Adipose tissue (tissue), 3 donors: ENCODE results near the gene ANKRD40. TPM values are rescaled to one million over a fixed set of nuclear protein-coding genes. Genes with fewer than 3 reads are reported as not detected.
"Not testable (repeated sequence)": the region's sequence is repeated elsewhere in the genome, so short reads cannot be mapped to it uniquely, and the experiment has no call there.

Experiments
- H3K27ac ChIP-seq: one replicate; pipeline ENCODE4 v1.5.1; 2013; ENCODE audit warnings: low read depth, low read length
- WGBS, 3 donors: extraction: QIAGEN DNeasy Blood & Tissue Kit; methylation state at CpG; one replicate each; pipeline ENCODE4 v1.1.7; 2013; 5-methylcytosine and 5-hydroxymethylcytosine counted together
- polyA plus RNA-seq, 3 donors: library from polyadenylated mRNA; stranded (reverse); fragments of 200-250 nt; gene quantifications; one replicate each; pipeline ENCODE4 v1.2.3, GENCODE V29; 2013
- donor health status: healthy with polysubstance abuse.
- donor health status: Bipolar disorder and iron deficiency.
- donor health status: healthy.

ANKRD40 gene
- polyA plus RNA-seq, result 10 to 100 TPM in 2 of 3 donors, 1 to 10 TPM in 1; 8.2 to 37.9 (median 35.7) TPM

DNA sequence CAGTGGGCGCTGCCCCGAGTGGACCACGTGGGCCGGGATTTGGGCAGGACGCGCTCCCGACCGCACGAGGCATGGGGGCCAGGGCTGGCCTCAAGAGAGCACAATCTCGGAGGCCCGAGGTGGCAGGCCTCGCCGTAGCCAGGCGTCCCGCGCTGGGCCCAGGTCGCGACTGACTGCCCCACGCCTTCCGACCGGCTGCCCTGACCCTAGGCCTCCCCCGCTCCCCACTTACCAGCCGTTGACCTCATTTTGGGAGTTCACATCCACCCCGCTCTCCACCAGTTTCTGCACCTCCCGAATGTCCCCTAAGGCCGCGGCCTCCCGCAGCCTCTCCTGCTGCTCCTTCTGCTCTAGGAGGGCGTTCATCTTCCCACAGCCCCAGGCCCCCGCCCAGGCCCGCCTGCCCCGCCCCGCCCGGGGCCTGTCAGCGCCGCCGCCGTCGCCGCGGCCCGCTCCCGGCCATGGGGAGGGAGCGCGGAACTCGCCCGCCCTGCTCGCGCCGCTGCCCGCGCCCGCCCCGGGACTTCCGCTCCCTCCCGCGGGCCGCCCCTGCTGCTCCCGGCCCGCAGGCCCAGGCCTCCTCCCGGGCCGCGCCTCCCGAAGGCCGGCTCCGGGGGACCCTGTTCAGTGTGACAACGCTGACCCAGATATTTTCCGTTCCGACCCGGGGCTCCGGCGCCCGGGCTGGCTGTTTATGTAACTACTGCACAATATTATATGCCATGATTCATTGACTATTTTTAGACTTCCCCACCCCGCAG lies at the start of gene ANKRD40:
TSS of gene ANKRD40 (minus strand) at position 626 of the 761 bp plus-strand sequence. CDS start at position 366, 260 bp downstream.
- WGBS, 3 donors, result 0 to 1% (median 0%) methylated on average over 61 to 71 of the region's 74 CpGs
- H3K27ac ChIP-seq, result peak within 1 kb of the TSS; percentile 56

DNA sequence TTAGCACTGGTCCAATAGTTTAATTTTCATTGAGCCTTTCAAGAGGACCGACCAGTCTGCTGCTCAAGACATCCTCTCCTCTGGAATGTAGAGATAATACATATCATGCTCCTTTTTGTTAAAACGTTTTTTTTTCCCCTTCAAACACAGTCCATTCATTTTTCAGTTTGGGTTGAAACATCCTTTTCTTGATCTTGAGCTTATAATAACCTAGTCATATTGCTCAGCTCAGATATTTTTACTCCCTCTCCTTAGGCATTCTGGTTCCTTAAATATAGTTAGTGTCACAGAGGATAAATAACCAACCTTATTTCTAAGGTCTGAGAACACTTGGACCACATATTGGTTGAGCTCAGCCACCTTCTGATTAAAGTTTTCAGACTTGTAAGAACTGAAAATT lies 46.8 kb upstream of the ANKRD40 start:
- 54 to 68% (median 66%) methylated on average over 2 of the region's 2 CpGs for WGBS, 3 donors
- H3K27ac ChIP-seq, result no peak overlapping the region

DNA sequence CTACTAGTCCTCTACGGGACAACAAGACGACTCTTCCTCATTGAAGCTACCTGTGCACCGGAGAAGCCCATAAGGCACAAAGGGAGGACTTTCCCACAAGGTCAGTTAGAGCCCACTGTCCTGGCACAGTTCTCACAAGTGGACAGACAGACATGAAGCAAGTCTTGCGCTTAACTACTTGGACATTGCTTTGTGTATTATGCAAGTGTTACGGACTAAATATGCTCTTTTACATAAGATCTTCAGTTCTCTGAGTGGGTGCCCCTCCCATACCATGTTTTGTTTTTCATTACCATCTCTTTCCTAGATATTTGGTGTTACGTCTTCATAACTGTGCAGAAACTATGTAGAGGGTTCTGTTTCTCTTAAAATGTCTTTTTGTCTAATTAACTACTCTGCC lies 41.5 kb upstream of the ANKRD40 start:
- no peak overlapping the region for H3K27ac ChIP-seq
- 60 to 85% (median 78%) methylated on average over 6 of the region's 6 CpGs for WGBS, 3 donors

DNA sequence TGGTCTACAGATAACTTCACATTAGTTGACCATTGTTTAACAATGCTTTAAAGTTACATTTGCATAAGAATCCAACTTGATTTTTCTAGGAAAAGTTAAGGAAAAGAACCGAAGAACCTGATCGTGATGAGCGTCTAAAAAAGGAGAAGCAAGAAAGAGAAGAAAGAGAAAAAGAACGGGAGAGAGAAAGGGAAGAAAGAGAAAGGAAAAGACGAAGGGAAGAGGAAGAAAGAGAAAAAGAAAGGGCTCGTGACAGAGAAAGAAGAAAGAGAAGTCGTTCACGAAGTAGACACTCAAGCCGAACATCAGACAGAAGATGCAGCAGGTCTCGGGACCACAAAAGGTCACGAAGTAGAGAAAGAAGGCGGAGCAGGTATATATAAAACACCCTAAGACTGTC lies 37.9 kb upstream of the ANKRD40 start:
- 85 to 87% (median 86%) methylated on average over 12 of the region's 12 CpGs for WGBS, 3 donors
- no peak overlapping the region for H3K27ac ChIP-seq

DNA sequence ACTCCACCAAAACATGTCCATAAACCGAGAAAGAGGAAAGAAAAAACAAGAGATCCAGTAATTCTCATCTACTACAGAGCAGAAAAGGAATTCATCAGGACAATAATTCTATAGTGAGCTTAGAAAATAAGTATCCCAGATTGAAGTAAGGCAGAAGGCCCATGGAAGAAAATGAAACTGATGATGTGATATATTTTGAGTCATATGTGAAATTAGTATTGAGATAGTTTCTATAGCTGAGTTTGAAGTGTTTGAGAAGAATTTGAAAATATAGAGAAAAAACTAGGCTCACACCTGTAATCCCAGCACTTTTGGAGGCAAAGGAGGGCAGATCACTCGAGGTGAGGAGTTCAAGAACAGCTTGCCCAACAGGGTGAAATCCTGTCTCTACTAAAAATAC lies 31.4 kb upstream of the ANKRD40 start:
- no peak overlapping the region for H3K27ac ChIP-seq
- 41 to 63% (median 42%) methylated on average over 2 of the region's 2 CpGs for WGBS, 3 donors

GRCh38 chr17:50737118-50737698 lies 29.5 kb upstream of the ANKRD40 start:
- H3K27ac ChIP-seq, result no peak overlapping the region
- WGBS, 3 donors, result 85 to 92% (median 91%) methylated on average over 2 of the region's 2 CpGs

DNA sequence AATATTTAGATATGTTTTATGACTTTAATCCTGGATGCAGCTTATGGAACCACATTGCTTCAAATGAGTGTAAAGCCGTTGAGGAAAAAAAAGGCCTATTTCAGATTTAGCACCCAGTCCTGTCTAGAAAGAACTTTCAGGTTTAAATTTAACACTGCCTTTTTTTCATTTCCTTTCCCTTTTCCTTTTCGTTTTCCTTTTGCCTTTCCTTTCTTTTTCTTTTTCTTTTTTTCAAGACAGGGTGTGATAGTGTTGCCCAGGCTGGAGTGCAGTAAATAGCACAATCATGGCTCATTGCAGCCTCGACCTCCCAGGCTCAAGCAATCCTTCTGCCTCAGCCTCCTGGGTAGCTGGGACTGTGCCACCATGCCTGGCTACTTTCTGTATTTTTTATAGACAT lies 27.6 kb upstream of the ANKRD40 start:
- H3K27ac ChIP-seq, result no peak overlapping the region
- WGBS, 3 donors, result 79 to 85% (median 79%) methylated on average over 3 of the region's 3 CpGs

- 66 to 79% (median 68%) methylated on average over 7 of the region's 7 CpGs for WGBS, 3 donors
- H3K27ac ChIP-seq, result no peak overlapping the region
Observed at GRCh38 chr17:50731575-50732460, 24.1 kb upstream of the ANKRD40 start.

DNA sequence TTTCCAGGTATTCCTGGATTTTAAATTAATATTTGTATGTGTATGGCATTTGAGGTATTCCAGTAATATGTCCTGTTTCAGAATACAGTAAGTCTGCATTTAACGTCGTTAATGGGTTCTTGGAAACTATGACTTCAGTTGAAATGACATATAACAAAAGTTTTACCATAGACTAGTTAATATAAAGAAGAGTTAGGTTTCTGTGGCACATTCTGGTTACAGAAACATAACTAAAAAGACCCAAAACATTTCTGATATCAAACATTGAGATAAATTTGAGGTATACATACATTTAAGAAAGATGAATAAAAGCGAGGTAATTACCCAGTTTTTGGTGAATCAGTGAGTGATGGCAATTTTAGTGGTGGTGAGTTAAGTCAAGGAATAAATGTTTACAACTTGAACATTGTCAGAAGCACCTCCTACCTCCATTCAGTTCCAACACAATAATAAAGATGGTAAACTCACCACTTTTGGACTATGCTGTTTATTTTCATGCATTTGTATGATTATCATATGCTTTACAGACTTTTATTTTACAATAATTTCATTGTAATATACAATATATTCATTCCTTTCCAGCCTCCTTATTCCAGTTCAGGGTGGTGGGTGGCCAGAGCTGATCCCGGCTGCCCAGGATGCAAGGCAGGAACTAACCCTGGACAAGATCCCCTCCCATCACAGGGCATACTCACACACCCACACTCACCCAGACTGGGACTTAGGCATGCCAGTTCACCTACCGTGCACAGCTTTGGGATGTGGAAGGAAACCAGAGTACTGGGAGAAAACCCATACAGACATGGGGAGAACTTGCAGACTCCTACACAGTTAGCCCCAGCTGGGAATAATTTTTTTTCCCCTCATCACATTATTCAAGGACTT lies 21.4 kb upstream of the ANKRD40 start:
- H3K27ac ChIP-seq, result no peak overlapping the region
- WGBS, 3 donors, result 53 to 71% (median 69%) methylated on average over 5 of the region's 5 CpGs

DNA sequence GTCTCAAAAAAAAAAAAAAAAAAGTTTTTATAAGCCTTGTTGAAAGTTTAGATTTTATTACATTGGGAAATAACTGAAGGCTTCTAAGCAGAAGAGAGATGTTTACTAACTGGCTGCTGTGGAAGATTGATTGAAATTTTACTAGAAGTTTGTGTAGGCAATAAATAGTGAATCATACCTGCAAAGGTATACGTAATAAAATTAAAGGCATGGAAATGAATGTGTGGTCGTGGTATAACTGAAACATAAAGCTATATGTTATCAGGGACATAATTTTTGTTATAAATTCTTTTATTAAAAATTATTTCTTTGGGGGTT lies 20.4 kb upstream of the ANKRD40 start:
- H3K27ac ChIP-seq, result no peak overlapping the region
- WGBS, 3 donors, result 52 to 91% (median 86%) methylated on average over 2 of the region's 2 CpGs

DNA sequence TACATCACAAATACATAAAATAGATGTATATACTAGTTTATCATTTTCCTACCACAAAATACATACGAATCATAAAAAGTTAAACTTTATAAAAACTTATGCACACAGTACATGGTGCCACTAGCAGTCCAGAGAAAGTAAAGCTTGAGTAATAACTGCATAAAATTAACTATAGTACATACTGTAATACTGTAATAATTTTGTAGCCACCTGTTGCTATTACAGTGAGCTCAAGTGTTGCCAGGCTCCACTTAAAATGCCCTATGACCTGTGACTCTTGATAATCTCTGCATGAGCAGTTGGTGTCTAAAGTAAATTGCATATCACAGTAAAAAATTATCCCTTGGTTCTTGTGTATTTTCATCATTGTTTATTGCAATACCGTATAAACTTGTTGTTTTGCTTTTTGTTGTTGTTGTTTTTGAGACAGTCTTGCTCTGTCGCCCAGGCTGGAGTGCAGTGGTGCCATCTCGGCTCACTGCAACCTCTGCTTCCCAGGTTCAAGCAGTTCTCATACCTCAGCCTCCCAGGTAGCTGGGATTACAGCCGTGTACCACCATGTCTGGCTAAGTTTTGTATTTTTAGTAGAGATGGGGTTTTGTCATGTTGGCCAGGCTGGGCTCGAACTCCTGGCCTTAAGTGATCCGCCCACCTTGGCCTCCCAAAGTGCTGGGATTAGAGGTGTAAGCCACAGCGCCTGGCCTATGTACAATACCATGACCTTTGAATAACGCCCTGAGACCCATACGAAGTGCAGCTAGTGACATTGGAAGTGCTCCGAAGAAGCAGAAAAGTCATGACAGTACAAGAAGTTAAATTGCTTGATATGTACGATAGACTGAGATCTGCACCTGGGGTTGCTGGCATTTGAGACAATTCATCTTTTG lies 18.3 kb upstream of the ANKRD40 start:
- H3K27ac ChIP-seq, result no peak overlapping the region
- WGBS, 3 donors, result 59 to 86% (median 86%) methylated on average over 12 of the region's 12 CpGs

DNA sequence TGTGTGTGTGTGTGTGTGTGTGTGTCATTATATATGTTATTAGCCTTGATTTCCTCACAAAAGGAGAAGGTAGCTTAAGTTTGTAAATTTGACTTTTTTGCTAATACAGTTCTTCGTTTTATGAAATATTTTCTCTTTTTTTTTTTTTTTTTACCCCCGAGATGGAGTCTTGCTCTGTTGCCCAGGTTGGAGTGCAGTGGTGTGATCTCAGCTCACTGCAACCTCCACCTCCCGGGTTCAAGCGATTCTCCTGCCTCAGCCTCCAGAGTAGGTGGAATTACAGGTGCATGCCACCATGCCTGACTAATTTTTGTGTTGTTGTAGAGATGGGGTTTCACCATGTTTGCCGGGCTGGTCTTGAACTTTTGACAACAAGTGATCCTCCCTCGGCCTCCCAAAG lies 16.9 kb upstream of the ANKRD40 start:
- not testable (repeated sequence) for H3K27ac ChIP-seq
- 92 to 99% (median 92%) methylated on average over 6 of the region's 6 CpGs for WGBS, 3 donors

DNA sequence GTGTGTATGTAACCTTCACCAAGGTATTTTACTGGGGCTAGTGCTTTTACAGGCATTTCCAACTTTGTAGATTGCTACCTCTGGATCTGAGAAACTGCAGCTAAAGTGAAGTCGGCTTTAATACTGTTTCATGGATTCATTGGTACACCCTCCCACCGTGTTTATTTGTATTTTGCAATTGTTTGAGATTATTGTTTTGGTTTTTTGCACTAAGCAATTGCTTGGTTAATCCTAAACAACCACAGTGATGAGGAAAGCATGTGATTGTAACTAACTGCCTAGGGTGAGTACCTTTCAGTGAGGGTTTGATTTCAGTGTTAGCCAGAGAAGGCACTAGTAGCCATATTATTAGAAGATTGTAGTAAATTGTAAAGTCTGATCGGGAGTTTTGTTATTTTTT lies 15.0 kb upstream of the ANKRD40 start:
- no peak overlapping the region for H3K27ac ChIP-seq
- WGBS, 3 donors, result 23 to 42% (median 37%) methylated on average over 3 of the region's 3 CpGs

DNA sequence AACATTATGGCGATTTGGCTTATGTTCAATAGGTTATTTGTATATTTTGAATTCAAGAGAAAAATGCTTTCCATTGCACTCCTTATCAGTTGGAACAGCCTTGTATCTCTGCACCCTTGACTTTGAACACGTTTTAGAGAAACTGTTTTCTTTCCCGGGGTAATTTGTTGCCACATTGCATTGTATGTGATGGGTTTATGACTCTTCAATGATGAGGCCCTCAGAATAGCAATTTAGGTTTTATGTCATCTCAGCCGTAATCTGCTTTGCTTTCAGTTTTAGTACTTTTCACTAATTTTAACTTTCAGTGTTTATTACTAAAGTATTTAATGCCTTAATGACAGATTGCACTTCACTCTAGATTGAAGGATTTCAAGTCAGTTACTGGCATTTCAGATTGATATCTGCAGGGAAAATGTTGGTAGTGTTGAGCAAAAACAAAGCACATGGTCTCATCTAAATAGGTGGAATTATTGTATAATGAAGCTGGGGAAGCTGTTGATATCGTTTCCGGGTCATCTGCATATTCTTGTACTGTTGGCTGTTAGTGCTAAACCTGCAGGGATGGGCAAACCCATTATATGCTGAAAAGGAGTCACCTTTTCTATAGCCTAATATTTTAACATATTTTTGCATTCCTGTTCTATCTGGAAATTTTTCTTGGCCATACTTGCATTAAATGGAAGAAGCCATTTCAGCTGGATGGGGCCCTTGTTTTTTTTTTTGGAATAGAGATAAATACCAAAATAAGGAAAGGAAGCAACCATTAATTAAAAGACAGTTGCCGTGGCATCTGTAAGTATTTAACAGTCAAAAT lies 13.7 kb upstream of the ANKRD40 start:
- WGBS, 3 donors, result 2 to 9% (median 6%) methylated on average over 7 of the region's 7 CpGs
- H3K27ac ChIP-seq, result no peak overlapping the region

DNA sequence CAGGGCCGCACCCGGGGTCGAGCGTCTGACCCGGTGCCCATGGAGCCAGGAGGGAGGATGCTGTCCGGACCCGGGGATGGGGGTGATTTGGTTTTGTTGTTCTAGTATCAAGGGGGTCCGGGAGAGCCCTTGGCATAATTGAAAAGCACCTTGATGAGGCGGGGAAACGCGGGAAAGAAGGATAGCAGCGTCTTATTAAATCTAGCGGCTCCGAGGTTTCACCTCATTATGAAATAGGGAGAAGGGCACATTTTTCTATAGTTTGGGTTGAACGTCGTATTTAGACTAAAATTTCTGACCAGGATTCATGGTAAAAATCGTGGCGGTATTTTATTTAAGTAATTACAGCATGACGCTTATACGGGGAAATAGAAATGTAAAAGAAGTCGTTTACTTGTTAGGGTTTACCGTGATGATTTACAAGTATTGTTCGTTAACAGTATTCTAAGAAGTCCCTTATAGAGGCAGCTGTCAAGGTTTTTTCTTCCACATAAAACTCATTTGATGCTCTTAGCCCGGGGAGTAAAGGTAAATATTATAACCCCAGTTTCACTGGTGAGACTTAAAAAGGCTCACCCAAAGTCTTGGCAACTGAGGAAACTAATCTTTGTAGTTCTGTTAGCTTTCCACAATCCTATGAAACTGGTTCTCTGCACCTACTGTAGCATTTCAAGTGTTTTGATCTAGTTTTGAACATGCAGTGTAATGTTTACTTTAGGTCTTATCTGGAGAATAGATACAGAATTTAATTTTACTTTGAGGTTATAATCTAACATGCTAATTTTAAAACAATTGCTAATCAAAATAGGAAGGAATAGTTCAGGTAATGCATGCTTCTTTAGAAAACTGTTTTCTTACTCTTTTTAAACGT lies 12.4 kb upstream of the ANKRD40 start:
- peak overlapping the region; percentile 71 for H3K27ac ChIP-seq
- WGBS, 3 donors, result 0% methylated on average over 23 to 25 of the region's 25 CpGs
